Measurements from ENCODE around the gene FBN2.
A peak's percentile ranks its signal among the peaks of the same experiment; 100 is the strongest.

Gene FBN2

GRCh38 chr5:128252756-128253155, 285.3 kb downstream of the FBN2 start:
- no peak for DNase-seq (ENCODE audit: low spot score)

GRCh38 chr5:128252196-128252595, 285.8 kb downstream of the FBN2 start:
- DNase-seq (ENCODE audit: low spot score), result no peak

- no peak for DNase-seq (ENCODE audit: low spot score)
These were observed 292.1 kb downstream of the FBN2 start for GRCh38 chr5:128245974-128246373.

- DNase-seq (ENCODE audit: low spot score), result no peak
These were observed 294.0 kb downstream of the FBN2 start for GRCh38 chr5:128243958-128244582.

GRCh38 chr5:128241051-128241695, 296.9 kb downstream of the FBN2 start:
- no peak for DNase-seq (ENCODE audit: low spot score)

GRCh38 chr5:128237546-128237945, 300.5 kb downstream of the FBN2 start:
- no peak for DNase-seq (ENCODE audit: low spot score)

GRCh38 chr5:128237000-128237399, 301.0 kb downstream of the FBN2 start:
- DNase-seq (ENCODE audit: low spot score), result no peak

- no peak for DNase-seq (ENCODE audit: low spot score)
These were observed 301.7 kb downstream of the FBN2 start for GRCh38 chr5:128236334-128236733.

GRCh38 chr5:128234928-128235641, 303.0 kb downstream of the FBN2 start:
- DNase-seq (ENCODE audit: low spot score), result no peak

- DNase-seq (ENCODE audit: low spot score), result no peak
These were observed 309.5 kb downstream of the FBN2 start for GRCh38 chr5:128228521-128228920.

- no peak for DNase-seq (ENCODE audit: low spot score)
These were observed 310.0 kb downstream of the FBN2 start for GRCh38 chr5:128228008-128228407.

GRCh38 chr5:128225245-128226030, 312.6 kb downstream of the FBN2 start:
- DNase-seq (ENCODE audit: low spot score), result no peak

GRCh38 chr5:128224336-128224735, 313.7 kb downstream of the FBN2 start:
- no peak for DNase-seq (ENCODE audit: low spot score)

GRCh38 chr5:128220841-128221240, 317.2 kb downstream of the FBN2 start:
- DNase-seq (ENCODE audit: low spot score), result no peak

- DNase-seq (ENCODE audit: low spot score), result no peak
These were observed 321.0 kb downstream of the FBN2 start for GRCh38 chr5:128216860-128217531.

GRCh38 chr5:128216285-128216684, 321.8 kb downstream of the FBN2 start:
- no peak for DNase-seq (ENCODE audit: low spot score)

GRCh38 chr5:128213833-128214232, 324.2 kb downstream of the FBN2 start:
- DNase-seq (ENCODE audit: low spot score), result no peak

GRCh38 chr5:128213340-128213739, 324.7 kb downstream of the FBN2 start:
- peak; percentile 86 for DNase-seq (ENCODE audit: low spot score)

GRCh38 chr5:128212191-128212806, 325.7 kb downstream of the FBN2 start:
- DNase-seq (ENCODE audit: low spot score), result no peak

- no peak for DNase-seq (ENCODE audit: low spot score)
These were observed 329.6 kb downstream of the FBN2 start for GRCh38 chr5:128208436-128208835.

Data from Ammon's horn (tissue), 1 donor.